HUES64 (cell line): ENCODE measurements around the gene SDSL.

ENCODE experiments used
- H3K27ac ChIP-seq: 2 replicates; pipeline ENCODE4 v1.7.0; 2013; ENCODE audit warnings: low read depth, low read length, inconsistent platforms
- H3K27me3 ChIP-seq: 2 replicates; pipeline ENCODE4 v1.6.1; 2013; ENCODE audit warnings: mild to moderate bottlenecking, low read length; ENCODE audit not compliant: insufficient read depth
- H3K36me3 ChIP-seq: 2 replicates; pipeline ENCODE4 v1.6.1; 2013; ENCODE audit warnings: mild to moderate bottlenecking, low read length; ENCODE audit not compliant: insufficient read depth
- H3K4me1 ChIP-seq: 2 replicates; pipeline ENCODE4 v1.6.1; 2013; ENCODE audit warnings: mild to moderate bottlenecking, low read length, moderate library complexity; ENCODE audit not compliant: insufficient read depth
- H3K4me3 ChIP-seq: 2 replicates; pipeline ENCODE4 v1.5.1; 2013; ENCODE audit warnings: mild to moderate bottlenecking, low read length, moderate library complexity
- H3K9ac ChIP-seq: 2 replicates; pipeline ENCODE4 v1.6.1; 2013; ENCODE audit warnings: mild to moderate bottlenecking, low read depth, low read length
- H3K9me3 ChIP-seq: 2 replicates; pipeline ENCODE4 v1.6.1; 2013; ENCODE audit warnings: low read depth, low read length; ENCODE audit not compliant: insufficient read depth
- WGBS: fragments of 150-250, 120-280 bp; methylation state at CpG from one replicate; pipeline ENCODE4 v1.1.7; 2013; ENCODE audit warnings: missing lambda C conversion rate; 5-methylcytosine and 5-hydroxymethylcytosine counted together

SDSL gene

GRCh38 chr12:113397497-113398197 is 24.5 kb upstream of the SDSL start:
- Histone ChIP-seq H3K4me3 (no peak overlapping the region), H3K27ac (no peak overlapping the region), H3K27me3 (no peaks in the 10 kb centered on the region), H3K4me1 (no peaks in the 10 kb centered on the region), H3K9me3 (no peaks in the 10 kb centered on the region), H3K9ac (no peak overlapping the region), H3K36me3 (no peaks in the 10 kb centered on the region)
- 86% methylated on average over 10 of the region's 10 CpGs for WGBS

GRCh38 chr12:113398346-113399290 is 23.6 kb upstream of the SDSL start:
- Histone ChIP-seq H3K36me3 (no peaks in the 10 kb centered on the region), H3K9ac (no peak overlapping the region), H3K4me1 (no peaks in the 10 kb centered on the region), H3K27me3 (no peaks in the 10 kb centered on the region), H3K9me3 (no peaks in the 10 kb centered on the region), H3K27ac (no peak overlapping the region), H3K4me3 (no peak overlapping the region)
- WGBS: 93% methylated on average over 26 of the region's 26 CpGs

GRCh38 chr12:113399490-113399889 is 22.7 kb upstream of the SDSL start:
- WGBS: 92% methylated on average over 12 of the region's 12 CpGs
- H3K9me3 ChIP-seq: no peaks in the 10 kb centered on the region

GRCh38 chr12:113400362-113400761 is 21.8 kb upstream of the SDSL start:
- no peaks in the 10 kb centered on the region for H3K36me3 ChIP-seq
- no peak overlapping the region for H3K4me3 ChIP-seq
- no peaks in the 10 kb centered on the region for H3K27me3 ChIP-seq
- WGBS: 83% methylated on average over 4 of the region's 4 CpGs
- peaks cover 9% of the 10 kb centered on the region for H3K4me1 ChIP-seq
- H3K9me3 ChIP-seq: no peaks in the 10 kb centered on the region
- H3K27ac ChIP-seq: no peak overlapping the region
- no peak overlapping the region for H3K9ac ChIP-seq

More at GRCh38 chr12:113399490-113399889, 22.7 kb upstream of the SDSL start:
- no peak overlapping the region for H3K27ac ChIP-seq
- no peak overlapping the region for H3K4me3 ChIP-seq
- H3K4me1 ChIP-seq: peaks cover 2% of the 10 kb centered on the region; the same call in 1 of the 2 replicates
- H3K9ac ChIP-seq: no peak overlapping the region
- H3K36me3 ChIP-seq: no peaks in the 10 kb centered on the region
- H3K27me3 ChIP-seq: no peaks in the 10 kb centered on the region

GRCh38 chr12:113401066-113402000 is 20.8 kb upstream of the SDSL start:
- Histone ChIP-seq H3K4me3 (no peak overlapping the region), H3K4me1 (peaks cover 15% of the 10 kb centered on the region), H3K9ac (no peak overlapping the region), H3K36me3 (no peaks in the 10 kb centered on the region), H3K27me3 (no peaks in the 10 kb centered on the region), H3K27ac (no peak overlapping the region), H3K9me3 (no peaks in the 10 kb centered on the region)
- WGBS: 90% methylated on average over 12 of the region's 13 CpGs

- 92% methylated on average over 23 of the region's 23 CpGs for WGBS
- Histone ChIP-seq H3K4me1 (peaks cover 15% of the 10 kb centered on the region), H3K27me3 (no peaks in the 10 kb centered on the region)
These were observed 19.5 kb upstream of the SDSL start for GRCh38 chr12:113402586-113403260.

GRCh38 chr12:113403435-113404415 is 18.5 kb upstream of the SDSL start, which contains the start of gene SDS:
SDS (minus strand) TSS chr12:113403887; CDS start chr12:113399708, 4,179 bp downstream.
- H3K4me3 ChIP-seq: no peak within 1 kb of the TSS
- no peaks in the 10 kb centered on the region for H3K9me3 ChIP-seq
- H3K27me3 ChIP-seq: no peaks in the 10 kb centered on the region
- H3K9ac ChIP-seq: no peak within 1 kb of the TSS
- H3K4me1 ChIP-seq: peaks cover 15% of the 10 kb centered on the region
- H3K27ac ChIP-seq: no peak within 1 kb of the TSS
- 85% methylated on average over 14 of the region's 14 CpGs for WGBS
- no peaks in the 10 kb centered on the region for H3K36me3 ChIP-seq

More at GRCh38 chr12:113402586-113403260, 19.5 kb upstream of the SDSL start:
- no peaks in the 10 kb centered on the region for H3K9me3 ChIP-seq
- no peak overlapping the region for H3K4me3 ChIP-seq
- no peak overlapping the region for H3K9ac ChIP-seq
- no peaks in the 10 kb centered on the region for H3K36me3 ChIP-seq
- no peak overlapping the region for H3K27ac ChIP-seq

GRCh38 chr12:113405694-113406093 is 16.5 kb upstream of the SDSL start:
- WGBS: 63% methylated on average over 3 of the region's 3 CpGs
- Histone ChIP-seq H3K36me3 (no peaks in the 10 kb centered on the region), H3K27me3 (no peaks in the 10 kb centered on the region), H3K9ac (no peak overlapping the region), H3K9me3 (no peaks in the 10 kb centered on the region), H3K4me3 (no peak overlapping the region), H3K4me1 (peaks cover 15% of the 10 kb centered on the region), H3K27ac (no peak overlapping the region)

- no peaks in the 10 kb centered on the region for H3K9me3 ChIP-seq
- H3K36me3 ChIP-seq: no peaks in the 10 kb centered on the region
- H3K27me3 ChIP-seq: no peaks in the 10 kb centered on the region
- WGBS: 93% methylated on average over 6 of the region's 6 CpGs
- H3K9ac ChIP-seq: no peak overlapping the region
- peaks cover 15% of the 10 kb centered on the region for H3K4me1 ChIP-seq
- no peak overlapping the region for H3K4me3 ChIP-seq
- H3K27ac ChIP-seq: no peak overlapping the region
These were observed 14.1 kb upstream of the SDSL start for GRCh38 chr12:113407931-113408600.
